ENCODE results near the gene DYRK3.

DYRK3 gene

GRCh38 chr1:206685769-206686477 lies 50.6 kb downstream of the DYRK3 start (continued):
- no peak for TF ChIP-seq ZFP3 (tag by site-specific recombination; IDR thresholded peaks at IDR 0.05; ENCODE audit: low read depth)
- peak; percentile 6; the same call in 1 of the 2 replicates for TF ChIP-seq ZSCAN30 (tag by site-specific recombination; IDR thresholded peaks at IDR 0.05)
- no peak for TF ChIP-seq ZNF138 (tag by site-specific recombination; IDR thresholded peaks at IDR 0.05; ENCODE audit: borderline replicate concordance)
- TF ChIP-seq ZNF521 (tag by site-specific recombination; IDR thresholded peaks at IDR 0.05) = no peak
- TF ChIP-seq YY1 (tag by site-specific recombination; IDR thresholded peaks at IDR 0.05) = no peak
- TF ChIP-seq BCL6B (tag by site-specific recombination; IDR thresholded peaks at IDR 0.05) = no peak
- TF ChIP-seq ZFHX2 (tag by site-specific recombination; conservative IDR thresholded peaks at IDR 0.05) = peak; percentile 89
- TF ChIP-seq ZNF169 (tag by site-specific recombination; IDR thresholded peaks at IDR 0.05) = no peak
- no peak for TF ChIP-seq REPIN1 (tag by site-specific recombination; IDR thresholded peaks at IDR 0.05; ENCODE audit: low read depth)
- no peak for TF ChIP-seq ZNF133 (tag by site-specific recombination; IDR thresholded peaks at IDR 0.05)
- TF ChIP-seq PBX3 (CRISPR knock-in tag; IDR thresholded peaks at IDR 0.05) = no peak
- no peak for TF ChIP-seq ZNF132 (tag by site-specific recombination; IDR thresholded peaks at IDR 0.05; ENCODE audit: borderline replicate concordance)
- TF ChIP-seq ZNF140 (tag by site-specific recombination; IDR thresholded peaks at IDR 0.05) = no peak
- no peak for TF ChIP-seq AEBP2 (tag by site-specific recombination; IDR thresholded peaks at IDR 0.05; ENCODE audit: borderline replicate concordance)
- no peak for TF ChIP-seq ZNF433 (tag by site-specific recombination; IDR thresholded peaks at IDR 0.05; ENCODE audit: low read depth)
- no peak for TF ChIP-seq ZNF514 (tag by site-specific recombination; IDR thresholded peaks at IDR 0.05)
- no peak for TF ChIP-seq ZNF571 (tag by site-specific recombination; IDR thresholded peaks at IDR 0.05)
- TF ChIP-seq ZNF585B (tag by site-specific recombination; IDR thresholded peaks at IDR 0.05) = no peak
- no peak for TF ChIP-seq ZNF473 (tag by site-specific recombination; IDR thresholded peaks at IDR 0.05)
- TF ChIP-seq ZNF561 (tag by site-specific recombination; IDR thresholded peaks at IDR 0.05; ENCODE audit: borderline replicate concordance) = no peak
- TF ChIP-seq HOXC10 (CRISPR knock-in tag; IDR thresholded peaks at IDR 0.05) = 0 out of 2 replicates have a peak, but pooled peaks have one; percentile 75
- no peak for TF ChIP-seq ZSCAN16 (tag by site-specific recombination; IDR thresholded peaks at IDR 0.05)
- no peak for TF ChIP-seq ZNF10 (tag by site-specific recombination; IDR thresholded peaks at IDR 0.05)
- no peak for TF ChIP-seq ZNF202 (tag by site-specific recombination; IDR thresholded peaks at IDR 0.05; ENCODE audit: borderline replicate concordance)
- no peak for TF ChIP-seq ZNF677 (tag by site-specific recombination; IDR thresholded peaks at IDR 0.05)
- peak; percentile 65; the same call in 1 of the 2 replicates for TF ChIP-seq ZBTB17 (tag by site-specific recombination; IDR thresholded peaks at IDR 0.05)
- 0 out of 2 replicates have a peak, but pooled peaks have one; percentile 18 for TF ChIP-seq HIC1 (tag by site-specific recombination; IDR thresholded peaks at IDR 0.05)
- 0 out of 2 replicates have a peak, but pooled peaks have one; percentile 24 for TF ChIP-seq ZNF600 (tag by site-specific recombination; IDR thresholded peaks at IDR 0.05)
- TF ChIP-seq ZNF560 (tag by site-specific recombination; IDR thresholded peaks at IDR 0.05; ENCODE audit: borderline replicate concordance) = no peak
- no peak for TF ChIP-seq ZNF513 (tag by site-specific recombination; IDR thresholded peaks at IDR 0.05)
- no peak for TF ChIP-seq TRIM28 (IDR thresholded peaks at IDR 0.05; ENCODE audit: borderline replicate concordance, low read length)
- TF ChIP-seq GLI2 (tag by site-specific recombination; IDR thresholded peaks at IDR 0.05; ENCODE audit: borderline replicate concordance, low read depth) = no peak
- TF ChIP-seq SP3 (tag by site-specific recombination; IDR thresholded peaks at IDR 0.05) = peak; percentile 64
- TF ChIP-seq ZFP69B (tag by site-specific recombination; IDR thresholded peaks at IDR 0.05) = peak; percentile 55; the same call in 1 of the 2 replicates
- no peak for TF ChIP-seq ZNF19 (tag by site-specific recombination; IDR thresholded peaks at IDR 0.05; ENCODE audit: low read depth)
